Measurements from ENCODE around the gene SLC25A47. TPM values are rescaled to one million over a fixed set of nuclear protein-coding genes. Genes with fewer than 3 reads are reported as not detected.
A peak's percentile ranks its signal among the peaks of the same experiment; 100 is the strongest.

Gene SLC25A47
- total RNA-seq, 2 donors from 2014 or later: not detected

DNA sequence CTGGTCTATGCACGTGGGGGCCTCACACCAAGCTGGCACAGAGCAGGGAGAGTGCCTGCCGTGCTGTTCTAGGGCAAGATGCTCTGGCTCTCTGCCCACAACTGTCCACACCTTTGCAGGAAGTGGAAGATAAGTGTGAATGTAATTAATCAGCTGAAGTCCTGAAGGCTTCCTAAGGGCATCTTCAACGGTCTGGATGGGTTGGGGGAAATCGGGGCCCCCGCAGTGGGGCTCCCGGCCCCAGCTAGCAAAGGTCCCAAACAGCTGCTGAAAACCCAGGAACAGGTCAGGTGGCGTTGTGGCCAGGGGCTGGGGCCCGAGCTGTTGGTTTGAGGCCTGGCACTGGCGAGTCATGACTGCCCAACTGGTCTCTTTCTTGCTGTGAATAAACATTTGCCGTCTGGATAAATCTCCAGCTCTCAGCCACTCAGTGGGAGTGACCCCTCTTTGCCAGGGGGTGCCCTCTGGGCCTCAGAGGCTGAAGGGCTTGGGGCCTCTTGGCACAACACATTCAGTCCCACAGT, 10.2 kb upstream of the SLC25A47 start:
- Histone ChIP-seq H3K27me3 (replicated peaks; ENCODE audit: insufficient read depth) (no peaks in the 10 kb centered on the region), H3K4me1 (ENCODE audit: control insufficient read depth in 1 of 2, low read depth in 2 of 2) (peaks cover 0 to 5% of the 10 kb centered on the region in 2 donors), H3K27ac (no peak overlapping the region), H3K36me3 (no peaks in the 10 kb centered on the region), H3K9me3 (no peaks in the 10 kb centered on the region), H3K4me3 (no peak overlapping the region)
- DNase-seq (ENCODE audit: low spot score) (no peak), ATAC-seq (ENCODE audit: insufficient number of reproducible peaks, low FRiP score, low read depth) (no peak)
- TF ChIP-seq, protein P1, sequence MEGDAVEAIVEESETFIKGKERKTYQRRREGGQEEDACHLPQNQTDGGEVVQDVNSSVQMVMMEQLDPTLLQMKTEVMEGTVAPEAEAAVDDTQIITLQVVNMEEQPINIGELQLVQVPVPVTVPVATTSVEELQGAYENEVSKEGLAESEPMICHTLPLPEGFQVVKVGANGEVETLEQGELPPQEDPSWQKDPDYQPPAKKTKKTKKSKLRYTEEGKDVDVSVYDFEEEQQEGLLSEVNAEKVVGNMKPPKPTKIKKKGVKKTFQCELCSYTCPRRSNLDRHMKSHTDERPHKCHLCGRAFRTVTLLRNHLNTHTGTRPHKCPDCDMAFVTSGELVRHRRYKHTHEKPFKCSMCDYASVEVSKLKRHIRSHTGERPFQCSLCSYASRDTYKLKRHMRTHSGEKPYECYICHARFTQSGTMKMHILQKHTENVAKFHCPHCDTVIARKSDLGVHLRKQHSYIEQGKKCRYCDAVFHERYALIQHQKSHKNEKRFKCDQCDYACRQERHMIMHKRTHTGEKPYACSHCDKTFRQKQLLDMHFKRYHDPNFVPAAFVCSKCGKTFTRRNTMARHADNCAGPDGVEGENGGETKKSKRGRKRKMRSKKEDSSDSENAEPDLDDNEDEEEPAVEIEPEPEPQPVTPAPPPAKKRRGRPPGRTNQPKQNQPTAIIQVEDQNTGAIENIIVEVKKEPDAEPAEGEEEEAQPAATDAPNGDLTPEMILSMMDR (IDR thresholded peaks at IDR 0.05): no peak

DNA sequence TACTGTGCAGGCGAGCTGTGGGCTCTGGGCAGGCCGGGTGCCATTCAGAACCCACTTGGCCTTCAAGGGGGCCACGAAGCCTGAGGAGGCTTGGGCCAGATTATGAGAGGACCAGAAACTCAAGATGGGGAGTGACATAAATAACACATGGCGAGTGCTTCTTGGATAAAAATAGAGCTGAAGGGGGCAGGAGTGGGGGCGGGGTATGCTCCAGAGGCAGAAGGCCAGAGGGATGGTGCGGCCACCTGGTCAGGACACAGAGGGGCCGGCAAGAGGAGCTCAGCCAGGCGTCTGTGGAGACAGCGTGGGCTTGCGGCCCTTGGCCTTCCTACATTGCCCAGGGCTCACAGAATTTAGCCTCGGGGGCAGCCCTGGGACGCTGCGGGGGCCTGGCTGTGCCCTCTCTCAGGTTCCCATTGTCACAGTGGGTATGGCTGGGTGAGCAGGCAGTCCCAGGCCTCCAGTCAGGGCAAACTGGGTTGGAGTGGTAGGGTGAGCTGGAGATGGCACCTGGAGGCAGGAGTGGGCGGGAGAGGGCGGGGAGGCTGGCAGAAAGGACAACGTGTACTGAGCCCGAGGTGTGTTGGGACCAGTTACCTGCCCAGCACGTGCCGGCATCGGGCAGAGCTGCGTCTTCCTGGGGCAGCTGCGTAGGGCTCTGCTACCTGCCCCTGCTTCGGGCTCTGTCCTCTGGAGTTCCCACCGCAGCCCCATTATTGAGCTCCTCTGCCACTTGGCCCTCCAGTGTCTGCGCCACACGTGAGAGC, 9.5 kb upstream of the SLC25A47 start:
- Histone ChIP-seq H3K9me3 (no peaks in the 10 kb centered on the region), H3K4me3 (no peak overlapping the region), H3K27me3 (replicated peaks; ENCODE audit: insufficient read depth) (no peaks in the 10 kb centered on the region), H3K36me3 (no peaks in the 10 kb centered on the region), H3K27ac (no peak overlapping the region), H3K4me1 (ENCODE audit: control insufficient read depth in 1 of 2, low read depth in 2 of 2) (peaks cover 2 to 6% of the 10 kb centered on the region in 2 donors)
- TF ChIP-seq, protein P1 (IDR thresholded peaks at IDR 0.05): no peak
- ATAC-seq (ENCODE audit: insufficient number of reproducible peaks, low FRiP score, low read depth) (no peak), DNase-seq (ENCODE audit: low spot score) (no peak)

DNA sequence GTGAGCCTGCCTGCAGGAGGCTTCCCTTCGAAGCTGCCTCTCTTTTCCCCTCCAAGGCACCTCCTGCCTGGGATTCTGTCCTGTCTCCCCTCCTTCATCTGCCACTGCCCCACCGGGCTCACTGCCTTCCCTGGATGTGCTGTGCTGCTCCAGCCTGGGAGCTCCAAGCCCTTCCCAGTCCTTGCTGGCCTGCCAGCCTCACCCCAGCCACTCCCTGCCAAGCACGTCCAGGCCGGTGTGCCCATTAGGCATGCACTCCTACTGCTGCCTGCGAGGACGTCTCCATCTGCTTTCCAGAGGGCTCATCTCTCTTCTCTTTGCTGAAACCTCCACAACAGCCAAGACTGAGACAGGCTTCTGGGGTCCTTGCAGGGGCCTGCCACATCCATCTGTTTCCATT, 8.4 kb upstream of the SLC25A47 start:
- Histone ChIP-seq H3K27me3 (replicated peaks; ENCODE audit: insufficient read depth) (no peaks in the 10 kb centered on the region), H3K9me3 (no peaks in the 10 kb centered on the region), H3K36me3 (no peaks in the 10 kb centered on the region), H3K4me1 (ENCODE audit: control insufficient read depth in 1 of 2, low read depth in 2 of 2) (peaks cover 2 to 6% of the 10 kb centered on the region in 2 donors), H3K4me3 (no peak overlapping the region), H3K27ac (no peak overlapping the region)
- ATAC-seq (ENCODE audit: insufficient number of reproducible peaks, low FRiP score, low read depth) (no peak), DNase-seq (ENCODE audit: low spot score) (no peak)
- TF ChIP-seq, protein P1 (IDR thresholded peaks at IDR 0.05): no peak

DNA sequence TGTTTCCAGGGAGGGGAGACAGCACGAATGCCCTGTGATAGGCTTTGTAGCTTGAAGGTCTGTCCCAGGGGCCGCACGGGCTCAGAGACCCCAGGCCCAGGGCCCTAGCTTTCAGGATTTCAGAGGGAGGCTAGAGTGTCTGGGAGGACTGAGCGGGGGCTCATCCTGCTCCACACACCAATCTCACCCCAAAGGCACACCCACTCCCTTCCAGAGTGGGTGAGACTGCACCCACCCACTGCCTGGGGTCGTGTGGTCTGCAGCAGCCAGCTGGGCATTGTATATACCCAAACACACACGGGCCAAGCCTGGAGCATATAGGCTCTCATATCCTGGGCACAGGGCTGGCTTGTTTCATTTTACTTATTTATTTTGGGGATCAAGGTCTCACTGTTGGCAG, 5.8 kb upstream of the SLC25A47 start:
- no peak overlapping the region for H3K4me3 ChIP-seq
- H3K27me3 ChIP-seq (replicated peaks; ENCODE audit: insufficient read depth): no peaks in the 10 kb centered on the region
- TF ChIP-seq, protein P1 (IDR thresholded peaks at IDR 0.05): no peak
- no peak for ATAC-seq (ENCODE audit: insufficient number of reproducible peaks, low FRiP score, low read depth)
- no peaks in the 10 kb centered on the region for H3K9me3 ChIP-seq
- no peaks in the 10 kb centered on the region for H3K36me3 ChIP-seq
- peak overlapping the region in 1 of 2 donors; percentile 36 for H3K27ac ChIP-seq
- DNase-seq (ENCODE audit: low spot score): no peak
- peaks cover 2 to 6% of the 10 kb centered on the region in 2 donors for H3K4me1 ChIP-seq (ENCODE audit: control insufficient read depth in 1 of 2, low read depth in 2 of 2)

DNA sequence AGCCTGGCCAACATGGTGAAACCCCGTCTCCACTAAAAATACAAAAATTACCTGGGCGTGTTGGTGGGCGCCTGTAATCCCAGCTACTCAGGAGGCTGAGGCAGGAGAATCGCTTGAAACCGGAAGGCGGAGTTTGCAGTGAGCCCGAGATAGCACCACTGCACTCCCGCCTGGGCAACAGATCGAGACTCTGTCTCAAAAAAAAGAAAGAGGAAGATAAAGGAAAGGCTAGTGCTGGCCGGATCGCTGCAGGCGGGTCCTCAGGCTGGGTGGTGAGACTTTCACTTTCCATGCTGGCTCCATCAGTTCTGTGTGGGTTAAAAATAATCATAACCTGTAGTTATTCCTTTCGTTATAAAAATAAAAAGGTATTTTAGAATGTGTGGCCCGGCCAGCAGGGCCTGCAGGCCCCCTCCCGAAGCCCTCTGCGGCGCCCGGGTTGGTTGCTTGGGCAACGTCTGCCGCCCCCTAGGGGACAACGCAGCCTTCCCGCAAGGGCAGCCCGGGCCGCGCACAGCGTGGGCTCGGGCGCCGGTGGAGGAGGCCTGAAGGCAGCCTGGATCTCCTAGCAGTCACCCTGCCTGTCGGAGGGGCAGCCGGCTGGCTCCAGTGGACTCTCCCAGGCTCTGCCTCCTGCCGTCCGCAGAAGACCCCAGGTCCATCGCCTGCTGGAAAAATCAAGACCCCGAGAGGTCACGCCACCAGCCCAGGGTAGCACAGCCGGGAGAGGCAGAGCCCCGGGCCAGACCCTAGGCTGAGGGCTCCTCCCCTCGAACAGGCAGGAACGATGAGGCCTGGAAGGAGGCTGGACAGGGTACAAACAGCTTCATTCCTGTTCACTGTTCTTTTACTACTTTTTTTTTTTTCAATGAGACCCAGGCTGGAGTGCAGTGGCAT, 5.0 kb upstream of the SLC25A47 start:
- TF ChIP-seq, protein P1 (IDR thresholded peaks at IDR 0.05): peak; percentile 86
- H3K27me3 ChIP-seq (replicated peaks; ENCODE audit: insufficient read depth): no peaks in the 10 kb centered on the region
- DNase-seq (ENCODE audit: low spot score) (no peak), ATAC-seq (ENCODE audit: insufficient number of reproducible peaks, low FRiP score, low read depth) (peak; percentile 84)
- peaks cover 2 to 6% of the 10 kb centered on the region in 2 donors for H3K4me1 ChIP-seq (ENCODE audit: control insufficient read depth in 1 of 2, low read depth in 2 of 2)
- H3K27ac ChIP-seq: peak overlapping the region; percentile 36 to 43
- H3K4me3 ChIP-seq: peak overlapping the region; percentile 72
- H3K9me3 ChIP-seq: no peaks in the 10 kb centered on the region
- H3K36me3 ChIP-seq: no peaks in the 10 kb centered on the region

Measured in thoracic aorta (tissue), 2 donors.